DMS53 treated with DMSO at 0.1 percent for 48 hours (cell line): ENCODE results near the gene ATXN3.

Experiments used
- DNase-seq: peaks from one replicate; lab custom pipeline; 2025; ENCODE audit not compliant: unreplicated experiment; lab: John Stamatoyannopoulos, UW

The ATXN3 gene

DNA sequence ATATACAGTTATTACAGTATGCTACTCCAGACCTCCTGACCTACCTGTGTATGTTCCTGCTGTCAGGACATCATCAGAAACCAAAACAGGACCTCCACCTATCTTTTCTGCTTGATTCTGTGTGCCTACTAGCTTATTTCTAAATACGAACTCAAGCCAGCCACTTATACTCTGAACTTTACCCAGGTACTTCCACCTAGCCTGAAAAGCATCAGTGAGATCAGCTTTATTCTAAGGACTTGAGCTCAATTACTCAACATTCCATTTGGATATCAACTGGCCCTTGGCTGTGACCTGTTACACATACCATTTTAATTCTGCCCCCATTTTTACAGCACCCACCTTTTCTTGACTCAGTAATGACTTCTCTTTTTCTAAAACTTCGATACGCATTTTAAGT, 95.7 kb downstream of the ATXN3 start:
- no peak for DNase-seq

DNA sequence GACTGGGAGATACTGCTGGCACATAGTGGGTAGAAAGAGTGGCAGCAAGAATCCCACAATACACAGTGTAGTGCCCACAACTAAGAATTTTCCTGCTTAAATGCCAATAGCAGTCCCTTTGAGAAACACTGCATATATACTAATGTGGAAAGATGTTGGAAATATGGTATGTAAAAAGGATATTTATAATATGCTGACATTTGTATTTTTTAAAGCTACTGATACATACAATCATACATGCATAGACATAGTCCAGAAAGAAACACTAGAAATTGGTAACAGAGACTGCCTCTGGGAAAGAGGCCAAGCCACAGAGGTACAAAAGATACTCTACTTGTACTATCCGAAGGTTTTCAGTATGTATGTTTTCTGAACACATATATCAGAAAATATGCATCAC, 96.8 kb downstream of the ATXN3 start:
- no peak for DNase-seq
